WI38 (cell line): ENCODE measurements around the gene SCMH1.

Experiments used
- H3K4me3 ChIP-seq: 2 replicates; pipeline ENCODE4 v1.5.1; 2011; ENCODE audit warnings: low read depth, mild to moderate bottlenecking, control low read depth, low read length
- CTCF ChIP-seq: IDR thresholded peaks from 2 replicates; pipeline ENCODE4 v1.5.1; 2012; ENCODE audit warnings: low read depth, mild to moderate bottlenecking, control low read depth, low read length

SCMH1 gene

DNA sequence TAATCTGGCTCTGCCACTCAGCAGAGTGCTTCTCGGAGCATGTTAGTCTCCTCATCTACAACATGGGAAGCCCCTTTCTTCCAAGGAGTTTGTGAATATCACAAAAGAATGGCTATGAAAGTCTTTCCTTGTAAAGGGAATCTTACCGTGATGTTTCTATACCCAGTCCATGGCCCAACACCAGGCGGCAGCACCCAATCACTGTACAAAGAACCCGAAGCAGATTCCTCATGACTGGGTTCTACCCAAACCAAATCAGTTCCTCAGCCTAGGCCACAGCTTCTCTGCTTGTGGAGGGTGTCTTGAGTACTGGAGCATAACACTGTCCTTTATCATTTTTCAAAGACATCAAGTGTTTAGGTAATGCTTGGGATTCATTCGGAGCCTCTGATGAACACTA, 204.0 kb downstream of the SCMH1 start:
- no peak overlapping the region for H3K4me3 ChIP-seq
- no peak; the same call in 1 of the 2 replicates for TF ChIP-seq CTCF

DNA sequence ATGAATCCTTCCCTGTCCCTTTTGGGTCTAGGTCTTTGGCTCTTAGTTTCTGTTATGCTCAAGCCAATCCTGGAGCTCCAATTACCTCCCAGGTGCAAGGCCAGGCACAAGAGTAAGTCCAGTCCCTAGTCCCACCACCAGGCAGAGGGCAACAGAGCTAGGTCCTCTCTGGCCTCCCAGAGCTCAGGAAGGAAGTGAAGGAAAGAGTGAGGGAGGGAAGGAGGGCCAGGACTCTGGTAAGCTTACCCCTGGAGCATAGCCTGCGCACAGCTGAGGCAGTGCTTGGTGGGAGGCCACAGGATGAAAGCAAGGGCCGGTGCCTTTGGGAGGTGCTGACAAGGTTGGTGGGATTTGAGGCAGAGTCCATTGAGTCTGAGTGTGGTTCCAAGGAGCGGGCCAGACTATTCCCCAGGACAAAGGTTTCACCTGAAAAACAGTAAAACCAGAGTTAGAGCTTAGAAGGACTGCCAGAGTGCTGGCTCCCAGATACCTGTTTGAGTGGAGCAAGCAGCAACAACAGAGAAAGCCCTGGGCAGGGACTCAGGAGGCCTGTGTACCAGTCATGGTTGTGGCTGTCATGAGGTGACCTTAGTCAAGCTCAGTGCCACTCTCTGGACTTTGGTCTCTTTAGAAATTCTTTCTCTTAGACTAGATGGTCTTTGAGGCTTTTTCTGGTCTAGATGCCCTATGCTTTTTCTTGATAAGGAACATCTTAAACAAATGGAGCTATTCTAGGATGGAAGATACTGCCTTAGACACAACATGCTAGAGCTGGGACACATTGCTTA, 204.8 kb downstream of the SCMH1 start:
- no peak for TF ChIP-seq CTCF
- no peak overlapping the region for H3K4me3 ChIP-seq

DNA sequence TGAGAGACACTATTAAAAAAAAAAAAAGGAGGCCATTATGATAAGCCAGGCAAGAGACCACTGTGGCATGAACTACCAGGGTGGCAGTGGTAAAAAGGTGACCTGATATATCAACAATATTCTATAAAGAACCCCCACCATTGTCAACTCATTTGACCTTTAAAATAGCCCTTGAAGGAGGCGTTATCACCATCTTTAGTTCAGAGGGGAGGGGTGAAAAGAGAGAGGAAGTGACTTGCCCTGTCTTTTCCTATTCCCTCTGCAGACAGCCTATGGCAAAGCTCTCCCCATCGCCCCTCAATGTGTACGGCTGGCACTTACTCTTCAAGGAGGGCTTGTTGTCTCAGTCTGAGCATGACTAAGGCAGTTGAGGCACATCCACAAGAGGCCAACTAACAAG, 208.8 kb downstream of the SCMH1 start:
- TF ChIP-seq CTCF: no peak
- H3K4me3 ChIP-seq: no peak overlapping the region

DNA sequence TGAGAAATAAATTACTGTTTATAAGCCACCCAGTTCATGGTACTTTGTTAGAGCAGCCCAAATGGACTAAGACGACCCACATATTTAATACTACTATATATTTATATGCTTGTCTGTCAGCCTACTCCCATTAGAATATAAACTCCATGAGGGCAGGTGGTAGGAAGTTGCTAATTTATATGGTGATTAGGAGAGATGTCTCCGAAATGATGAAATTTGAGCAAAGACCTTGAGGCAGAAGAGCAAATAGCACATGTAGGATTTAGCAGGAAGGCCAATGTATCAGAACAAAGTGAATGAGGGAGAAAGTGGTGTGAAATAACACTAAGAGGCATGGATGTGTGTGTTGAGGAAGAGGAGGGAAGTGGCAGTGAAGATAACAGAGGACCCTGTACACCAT, 210.0 kb downstream of the SCMH1 start:
- no peak for TF ChIP-seq CTCF
- H3K4me3 ChIP-seq: no peak overlapping the region

DNA sequence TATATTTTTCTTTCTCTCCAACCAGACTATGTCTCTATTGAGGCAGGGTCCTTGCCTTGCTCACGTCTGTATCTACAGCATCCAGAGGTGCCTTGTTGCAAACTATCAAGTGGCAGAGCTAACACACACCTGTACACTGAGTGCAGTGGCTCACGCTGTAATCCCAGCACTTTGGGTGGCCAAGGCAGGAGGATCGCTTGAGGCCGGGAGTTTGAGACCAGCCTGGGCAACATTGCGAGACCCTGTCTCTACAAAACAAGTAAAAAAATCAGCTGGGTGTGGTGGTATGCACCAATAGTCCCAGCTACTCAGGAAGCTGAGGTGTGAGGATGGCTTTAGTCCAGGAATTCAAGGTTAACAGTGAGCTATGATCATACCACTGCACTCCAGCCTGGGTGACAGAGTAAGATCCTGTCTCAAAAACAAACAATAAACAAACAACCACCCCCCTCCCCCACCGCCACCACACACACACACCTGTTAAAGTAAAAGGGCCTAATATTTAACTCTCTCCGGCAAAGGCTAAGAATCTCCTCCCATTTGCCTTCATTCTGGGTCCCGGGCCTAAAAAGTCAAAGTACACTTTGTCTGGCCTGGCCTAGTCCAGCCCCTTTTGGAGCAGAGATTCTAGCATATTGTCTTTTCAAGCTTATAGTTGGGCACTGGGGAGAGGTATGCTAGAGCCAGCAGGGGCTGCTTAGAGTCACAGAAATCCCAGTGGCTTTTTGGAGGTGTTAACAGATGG, 211.1 kb downstream of the SCMH1 start:
- H3K4me3 ChIP-seq: no peak overlapping the region
- no peak for TF ChIP-seq CTCF

GRCh38 chr1:41028034-41028642, 214.0 kb downstream of the SCMH1 start:
- TF ChIP-seq CTCF: no peak
- no peak overlapping the region for H3K4me3 ChIP-seq
